ENCODE measurements around the gene MAN1C1.

DNA sequence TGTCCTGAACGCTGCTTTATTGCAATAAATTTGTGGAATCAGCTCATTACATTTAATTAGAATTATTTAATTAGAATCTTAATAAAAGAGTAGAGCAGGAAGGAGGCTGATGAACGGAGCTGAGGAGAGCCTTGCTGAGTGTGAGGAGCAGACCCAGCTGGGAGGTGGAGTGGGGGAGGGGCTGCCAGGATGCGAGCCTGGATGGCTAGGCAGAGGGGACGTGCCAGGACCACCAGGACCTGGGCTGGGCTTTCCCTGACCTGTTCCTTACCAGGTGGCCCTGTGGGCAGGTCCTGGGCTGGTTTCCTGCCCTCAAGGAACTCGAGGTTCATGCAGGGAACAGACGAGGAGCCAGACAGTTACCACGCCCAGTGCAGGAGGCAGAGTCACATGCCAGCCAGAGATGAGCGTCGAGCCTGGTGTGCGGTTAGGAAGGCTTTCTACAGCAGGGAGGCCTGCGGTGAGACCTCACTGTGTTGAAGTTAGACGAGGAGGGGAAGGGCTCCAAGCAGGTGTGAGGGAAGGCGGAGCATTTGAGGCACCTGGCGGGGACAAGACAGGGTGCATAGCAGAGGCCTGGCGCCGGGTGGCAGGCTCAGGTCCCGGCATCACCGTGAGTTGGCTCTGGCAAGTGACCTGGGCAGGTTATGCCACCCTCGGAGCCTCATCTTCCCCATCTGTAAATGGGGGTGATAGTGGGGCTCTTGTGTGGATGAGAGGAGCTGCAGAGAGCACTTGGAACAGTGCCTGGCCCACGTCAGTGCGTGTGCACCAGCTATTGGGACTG, 39.3 kb upstream of the MAN1C1 start:
- TF ChIP-seq, protein P1, sequence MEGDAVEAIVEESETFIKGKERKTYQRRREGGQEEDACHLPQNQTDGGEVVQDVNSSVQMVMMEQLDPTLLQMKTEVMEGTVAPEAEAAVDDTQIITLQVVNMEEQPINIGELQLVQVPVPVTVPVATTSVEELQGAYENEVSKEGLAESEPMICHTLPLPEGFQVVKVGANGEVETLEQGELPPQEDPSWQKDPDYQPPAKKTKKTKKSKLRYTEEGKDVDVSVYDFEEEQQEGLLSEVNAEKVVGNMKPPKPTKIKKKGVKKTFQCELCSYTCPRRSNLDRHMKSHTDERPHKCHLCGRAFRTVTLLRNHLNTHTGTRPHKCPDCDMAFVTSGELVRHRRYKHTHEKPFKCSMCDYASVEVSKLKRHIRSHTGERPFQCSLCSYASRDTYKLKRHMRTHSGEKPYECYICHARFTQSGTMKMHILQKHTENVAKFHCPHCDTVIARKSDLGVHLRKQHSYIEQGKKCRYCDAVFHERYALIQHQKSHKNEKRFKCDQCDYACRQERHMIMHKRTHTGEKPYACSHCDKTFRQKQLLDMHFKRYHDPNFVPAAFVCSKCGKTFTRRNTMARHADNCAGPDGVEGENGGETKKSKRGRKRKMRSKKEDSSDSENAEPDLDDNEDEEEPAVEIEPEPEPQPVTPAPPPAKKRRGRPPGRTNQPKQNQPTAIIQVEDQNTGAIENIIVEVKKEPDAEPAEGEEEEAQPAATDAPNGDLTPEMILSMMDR (IDR thresholded peaks at IDR 0.05): no peak
- TF ChIP-seq POLR2A (IDR thresholded peaks at IDR 0.05): no peak

All from uterus (tissue), 2 donors.